K562 (cell line): Measurements from ENCODE around the gene TMEM39A. TPM values are rescaled to one million over a fixed set of nuclear protein-coding genes. Genes with fewer than 3 reads are reported as not detected.

Experiments used
- CGGBP1 ChIP-seq: fragments of 250-450 bp; sonication (Bioruptor Pico); IDR thresholded peaks from 2 replicates; pipeline ENCODE4 v1.9.0; 2021; ENCODE audit warnings: mild to moderate bottlenecking
- ESRRA ChIP-seq: fragments of 450-650 bp; IDR thresholded peaks from 2 replicates; pipeline ENCODE4 v1.6.1; 2014; ENCODE audit warnings: low read depth, mild to moderate bottlenecking, moderate library complexity, borderline replicate concordance
- ETS1 ChIP-seq: conservative IDR thresholded peaks from 2 replicates; pipeline ENCODE4 v1.6.1; 2011; ENCODE audit warnings: low read depth, mild to moderate bottlenecking, low read length; ENCODE audit not compliant: control insufficient read depth
- FOXM1 ChIP-seq, 2 experiments: fragments of 450-650 bp in 1 of 2; sonication (generic) in 1 of 2; formaldehyde crosslinking in 1 of 2; IDR thresholded peaks; 2 replicates each; pipeline versions ENCODE4 v1.6.1 to v1.9.0; 2017 to 2022; ENCODE audit warnings: low read depth in 2 of 2, mild to moderate bottlenecking in 2 of 2, missing genetic modification reagents in 1 of 2, moderate library complexity in 1 of 2
- GTF2F1 ChIP-seq: IDR thresholded peaks from 2 replicates; pipeline ENCODE4 v1.6.1; 2011; ENCODE audit warnings: low read depth, low read length, improper control_type of control experiment
- HDAC8 ChIP-seq: fragments of 450-650 bp; IDR thresholded peaks from 2 replicates; pipeline ENCODE4 v1.6.1; 2016; ENCODE audit warnings: mild to moderate bottlenecking, missing genetic modification characterization, moderate library complexity, missing compliant biosample characterization
- KAT2B ChIP-seq: IDR thresholded peaks from one replicate; pipeline ENCODE4 v1.6.1; 2012; ENCODE audit warnings: low read depth, mild to moderate bottlenecking, control low read depth, inconsistent platforms, low read length, moderate library complexity
- MAFF ChIP-seq: IDR thresholded peaks from 2 replicates; pipeline ENCODE4 v1.6.1; 2012; ENCODE audit warnings: low read length, improper control_type of control experiment
- MXI1 ChIP-seq: IDR thresholded peaks from 2 replicates; pipeline ENCODE4 v1.6.1; 2011; ENCODE audit warnings: low read depth, mild to moderate bottlenecking, improper control_type of control experiment, low read length
- PHF20 ChIP-seq: fragments of 450-650 bp; IDR thresholded peaks from 2 replicates; pipeline ENCODE4 v1.6.1; 2018; ENCODE audit not compliant: partially characterized antibody
- POLR3G ChIP-seq: IDR thresholded peaks from 2 replicates; pipeline ENCODE4 v1.6.1; 2011; ENCODE audit not compliant: insufficient read length, insufficient replicate concordance; ENCODE audit errors: extremely low read depth
- SIN3A ChIP-seq, 2 experiments: fragments of 150-350 bp in 1 of 2; IDR thresholded peaks; 2 replicates each; pipeline ENCODE4 v1.6.1; 2011 to 2016; ENCODE audit warnings: borderline replicate concordance in 2 of 2, low read depth in 2 of 2, low read length in 2 of 2, mild to moderate bottlenecking in 2 of 2, moderate library complexity in 2 of 2; ENCODE audit not compliant: control insufficient read depth in 1 of 2
- SLC30A9 ChIP-seq: fragments of 250-450 bp; sonication (Bioruptor Pico); IDR thresholded peaks from 2 replicates; pipeline ENCODE4 v1.8.0; 2022; ENCODE audit warnings: mild to moderate bottlenecking, moderate library complexity
- ZBTB17 ChIP-seq: fragments of 450-650 bp; formaldehyde crosslinking; IDR thresholded peaks from 2 replicates; pipeline ENCODE4 v1.4.0; 2020; ENCODE audit warnings: mild to moderate bottlenecking
- ZNF12 ChIP-seq: sonication (generic); formaldehyde crosslinking; IDR thresholded peaks from 2 replicates; pipeline ENCODE4 v1.4.0; 2020; ENCODE audit warnings: mild to moderate bottlenecking, missing genetic modification reagents
- ZNF165 ChIP-seq: fragments of 250-450 bp; sonication (Bioruptor Pico); IDR thresholded peaks from 2 replicates; pipeline ENCODE4 v1.4.0; 2020; ENCODE audit warnings: borderline replicate concordance
- polyA plus RNA-seq, 8 experiments: library from polyadenylated mRNA; depleted of rRNA in 4 of 8; stranded (reverse) in 5 of 8; unstranded in 3 of 8; fragments of >200 nt; fragmentation: Nextera tagmentation in 2 of 8; fragmentation: Illumina TruSeq in 1 of 8; extraction: Ambion mirVana in 2 of 8; extraction: Trizol in 1 of 8; gene quantifications; 2 replicates each; pipeline versions ENCODE4 v1.2.1 to v1.2.3, GENCODE V29; 2011 to 2014; ENCODE audit warnings: inconsistent platforms in 1 of 8, missing spikeins in 1 of 8
- total RNA-seq, 7 experiments: library from RNA; depleted of rRNA in 6 of 7; stranded (reverse); fragments of >200 nt in 6 of 7; fragmentation: Illumina TruSeq in 2 of 7; extraction: Trizol in 2 of 7; gene quantifications; 2 replicates each; pipeline versions ENCODE4 v1.2.1 to v1.2.3, GENCODE V29; 2011 to 2021; ENCODE audit warnings: low replicate concordance in 1 of 7
- TF ChIP-seq, protein P1 (sequence below): fragments of 450-650 bp; formaldehyde crosslinking; IDR thresholded peaks from 2 replicates; pipeline ENCODE4 v1.4.0; 2020; ENCODE audit warnings: mild to moderate bottlenecking, moderate library complexity
- TF ChIP-seq, protein P2 (sequence below): fragments of 200-800 bp; sonication (Bioruptor generic); IDR thresholded peaks from 2 replicates; pipeline ENCODE4 v1.6.1; 2016; ENCODE audit warnings: missing genetic modification characterization, missing compliant biosample characterization

The TMEM39A gene
- total and polyA plus RNA-seq, 9 of the 15 experiments (the other 6 are each of a cell fraction or from before 2014, with no cell fraction given) = 12.0 to 41.5 (median 15.4) TPM

- TF ChIP-seq POLR3G = no peak
- TF ChIP-seq CGGBP1 (CRISPR knock-in tag) = no peak
- peak; percentile 49 for TF ChIP-seq KAT2B
- peak; percentile 64; the same call in 1 of the 2 replicates for TF ChIP-seq ZNF12
- TF ChIP-seq ZBTB17 (CRISPR knock-in tag) = no peak
- no peak for TF ChIP-seq HDAC8 (tag)
- TF ChIP-seq, protein P1, sequence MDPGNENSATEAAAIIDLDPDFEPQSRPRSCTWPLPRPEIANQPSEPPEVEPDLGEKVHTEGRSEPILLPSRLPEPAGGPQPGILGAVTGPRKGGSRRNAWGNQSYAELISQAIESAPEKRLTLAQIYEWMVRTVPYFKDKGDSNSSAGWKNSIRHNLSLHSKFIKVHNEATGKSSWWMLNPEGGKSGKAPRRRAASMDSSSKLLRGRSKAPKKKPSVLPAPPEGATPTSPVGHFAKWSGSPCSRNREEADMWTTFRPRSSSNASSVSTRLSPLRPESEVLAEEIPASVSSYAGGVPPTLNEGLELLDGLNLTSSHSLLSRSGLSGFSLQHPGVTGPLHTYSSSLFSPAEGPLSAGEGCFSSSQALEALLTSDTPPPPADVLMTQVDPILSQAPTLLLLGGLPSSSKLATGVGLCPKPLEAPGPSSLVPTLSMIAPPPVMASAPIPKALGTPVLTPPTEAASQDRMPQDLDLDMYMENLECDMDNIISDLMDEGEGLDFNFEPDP (CRISPR knock-in tag) = no peak
- no peak for TF ChIP-seq FOXM1 (IDR thresholded peaks at IDR 0.05; ENCODE audit: low read depth)
- no peak for TF ChIP-seq FOXM1 (CRISPR knock-in tag; IDR thresholded peaks at IDR 0.05; ENCODE audit: low read depth)
- TF ChIP-seq ESRRA = peak; percentile 73; the same call in 1 of the 2 replicates
- TF ChIP-seq, protein P2, sequence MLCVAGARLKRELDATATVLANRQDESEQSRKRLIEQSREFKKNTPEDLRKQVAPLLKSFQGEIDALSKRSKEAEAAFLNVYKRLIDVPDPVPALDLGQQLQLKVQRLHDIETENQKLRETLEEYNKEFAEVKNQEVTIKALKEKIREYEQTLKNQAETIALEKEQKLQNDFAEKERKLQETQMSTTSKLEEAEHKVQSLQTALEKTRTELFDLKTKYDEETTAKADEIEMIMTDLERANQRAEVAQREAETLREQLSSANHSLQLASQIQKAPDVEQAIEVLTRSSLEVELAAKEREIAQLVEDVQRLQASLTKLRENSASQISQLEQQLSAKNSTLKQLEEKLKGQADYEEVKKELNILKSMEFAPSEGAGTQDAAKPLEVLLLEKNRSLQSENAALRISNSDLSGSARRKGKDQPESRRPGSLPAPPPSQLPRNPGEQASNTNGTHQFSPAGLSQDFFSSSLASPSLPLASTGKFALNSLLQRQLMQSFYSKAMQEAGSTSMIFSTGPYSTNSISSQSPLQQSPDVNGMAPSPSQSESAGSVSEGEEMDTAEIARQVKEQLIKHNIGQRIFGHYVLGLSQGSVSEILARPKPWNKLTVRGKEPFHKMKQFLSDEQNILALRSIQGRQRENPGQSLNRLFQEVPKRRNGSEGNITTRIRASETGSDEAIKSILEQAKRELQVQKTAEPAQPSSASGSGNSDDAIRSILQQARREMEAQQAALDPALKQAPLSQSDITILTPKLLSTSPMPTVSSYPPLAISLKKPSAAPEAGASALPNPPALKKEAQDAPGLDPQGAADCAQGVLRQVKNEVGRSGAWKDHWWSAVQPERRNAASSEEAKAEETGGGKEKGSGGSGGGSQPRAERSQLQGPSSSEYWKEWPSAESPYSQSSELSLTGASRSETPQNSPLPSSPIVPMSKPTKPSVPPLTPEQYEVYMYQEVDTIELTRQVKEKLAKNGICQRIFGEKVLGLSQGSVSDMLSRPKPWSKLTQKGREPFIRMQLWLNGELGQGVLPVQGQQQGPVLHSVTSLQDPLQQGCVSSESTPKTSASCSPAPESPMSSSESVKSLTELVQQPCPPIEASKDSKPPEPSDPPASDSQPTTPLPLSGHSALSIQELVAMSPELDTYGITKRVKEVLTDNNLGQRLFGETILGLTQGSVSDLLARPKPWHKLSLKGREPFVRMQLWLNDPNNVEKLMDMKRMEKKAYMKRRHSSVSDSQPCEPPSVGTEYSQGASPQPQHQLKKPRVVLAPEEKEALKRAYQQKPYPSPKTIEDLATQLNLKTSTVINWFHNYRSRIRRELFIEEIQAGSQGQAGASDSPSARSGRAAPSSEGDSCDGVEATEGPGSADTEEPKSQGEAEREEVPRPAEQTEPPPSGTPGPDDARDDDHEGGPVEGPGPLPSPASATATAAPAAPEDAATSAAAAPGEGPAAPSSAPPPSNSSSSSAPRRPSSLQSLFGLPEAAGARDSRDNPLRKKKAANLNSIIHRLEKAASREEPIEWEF (CRISPR knock-in tag) = no peak
- TF ChIP-seq SLC30A9 (CRISPR knock-in tag) = no peak
- TF ChIP-seq ETS1 = 0 out of 2 replicates have a peak, but pooled peaks have one; percentile 29
- no peak for TF ChIP-seq MAFF
- peak; percentile 93 for TF ChIP-seq PHF20
- TF ChIP-seq ZNF165 (CRISPR knock-in tag) = no peak
- TF ChIP-seq GTF2F1 = peak; percentile 74; the same call in 1 of the 2 replicates
- peak; percentile 67 to 88; a peak in 3 of 4 replicates for TF ChIP-seq SIN3A (IDR thresholded peaks at IDR 0.05; ENCODE audit: borderline replicate concordance in 2 of 2, control insufficient read depth in 1 of 2, low read depth in 2 of 2, low read length in 2 of 2)
- 0 out of 2 replicates have a peak, but pooled peaks have one; percentile 33 for TF ChIP-seq MXI1
Measured at GRCh38 chr3:119463171-119464169, at the start of gene TMEM39A (continued).
